NCI-H187 (cell line): ENCODE measurements around the gene RERE.

Experiments used
- DNase-seq, 2 experiments: peaks; one replicate each; lab custom pipeline; 2025; lab: John Stamatoyannopoulos, UW

RERE gene

DNA sequence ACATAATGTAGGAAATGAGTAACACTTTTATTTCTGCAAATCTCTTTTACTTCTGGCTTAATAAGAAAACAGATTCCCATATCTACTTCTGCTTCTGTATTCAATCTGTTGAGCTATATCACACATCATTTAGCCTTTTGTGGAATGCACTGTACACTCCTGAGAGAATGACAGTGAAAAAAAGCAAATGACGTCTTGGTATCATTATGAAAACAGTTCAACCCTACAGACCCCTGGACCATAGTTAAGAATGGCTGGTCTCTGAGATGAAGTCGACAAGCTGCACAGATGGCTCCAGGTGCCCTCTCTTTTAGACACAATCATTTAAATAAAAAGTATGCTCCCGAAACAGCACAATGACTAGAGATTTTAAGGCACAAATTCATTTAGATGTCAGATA, 247.0 kb downstream of the RERE start:
- DNase-seq, result no peak

DNA sequence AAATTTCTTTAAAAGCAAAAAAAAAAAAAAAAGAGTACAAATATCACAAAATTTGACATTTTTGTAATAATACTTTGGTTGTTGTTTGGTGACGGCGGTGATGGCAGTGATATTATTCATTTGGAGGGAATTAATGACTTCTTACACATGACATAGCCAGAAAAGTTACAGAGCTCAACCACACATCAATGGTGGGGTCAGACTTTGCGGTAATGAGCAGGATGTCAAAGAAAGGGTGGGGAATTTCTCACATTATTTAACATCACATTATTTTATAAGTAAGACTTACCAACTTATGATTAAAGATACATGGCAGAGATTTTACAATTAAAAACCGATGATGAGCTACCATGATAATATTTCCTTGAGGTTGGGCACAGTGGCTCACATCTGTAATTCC, 248.2 kb downstream of the RERE start:
- DNase-seq, result no peak

GRCh38 chr1:8568837-8569236, 248.6 kb downstream of the RERE start:
- DNase-seq, result no peak

DNA sequence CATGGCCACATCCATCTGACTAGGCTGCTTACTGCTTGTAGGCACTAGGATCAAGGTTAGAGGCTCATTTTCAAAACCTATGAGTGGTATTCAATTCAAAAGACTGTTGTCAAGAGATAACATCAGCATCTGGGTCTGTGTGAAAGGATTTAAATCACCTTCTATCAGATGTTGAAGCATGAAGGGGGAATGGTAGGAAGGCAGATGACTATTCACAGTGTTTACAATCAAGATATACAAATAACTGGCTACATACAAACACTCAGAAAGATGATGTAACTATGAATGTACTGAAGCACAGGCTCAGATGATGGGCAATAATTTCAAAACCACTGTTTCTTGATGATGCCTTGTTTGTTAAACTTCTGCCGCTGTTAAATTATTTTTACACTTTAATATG, 250.3 kb downstream of the RERE start:
- DNase-seq, result no peak

GRCh38 chr1:8565802-8566201, 251.6 kb downstream of the RERE start:
- DNase-seq, result no peak

GRCh38 chr1:8563944-8564537, 253.4 kb downstream of the RERE start:
- DNase-seq, result no peak

DNA sequence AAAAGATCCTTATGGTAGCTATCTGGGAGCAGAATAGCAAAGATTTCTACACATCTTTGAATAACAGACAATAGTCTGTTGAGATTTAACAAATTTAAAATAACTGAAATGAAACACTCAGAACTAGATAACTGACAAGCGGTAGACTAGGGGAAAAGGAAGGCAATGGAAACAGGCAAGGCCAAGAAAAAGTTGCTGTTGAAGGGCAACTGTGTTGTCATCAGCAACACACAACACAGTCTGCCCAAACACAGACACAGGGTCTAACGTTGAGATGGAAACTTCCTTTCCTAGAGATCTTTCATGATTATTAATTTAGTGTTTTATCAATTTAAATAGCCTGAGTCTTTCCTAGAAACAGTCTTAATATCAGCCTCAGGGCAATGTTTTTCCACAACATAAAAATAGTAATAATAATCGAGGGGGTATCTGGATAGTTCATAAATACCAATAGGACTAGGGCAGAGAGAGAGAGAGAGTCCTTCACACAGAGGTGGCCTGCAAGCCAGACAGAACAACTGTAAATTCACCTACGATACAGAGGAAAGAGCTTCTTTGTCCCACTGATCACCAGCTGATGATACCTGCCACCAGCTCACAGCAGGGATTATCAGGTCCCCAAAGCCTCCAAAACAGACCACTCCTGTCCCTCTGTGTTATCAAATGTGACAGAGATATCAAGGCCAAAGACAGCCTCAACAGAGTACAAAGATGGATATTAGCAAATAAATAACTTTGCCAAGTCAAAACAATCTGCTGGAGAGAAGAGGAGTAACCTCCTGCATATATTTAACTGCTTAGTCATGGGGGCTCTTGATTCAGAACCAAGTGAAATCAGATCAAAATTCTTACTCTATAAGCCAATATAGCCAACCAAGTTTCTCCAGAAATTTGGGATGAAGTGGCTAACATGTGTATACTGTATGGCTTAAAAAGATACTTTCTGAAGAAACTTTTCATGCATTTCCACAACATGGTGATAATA, 254.3 kb downstream of the RERE start:
- DNase-seq, result no peak

- DNase-seq, result no peak
Observed at GRCh38 chr1:8562222-8562621, 255.2 kb downstream of the RERE start.

GRCh38 chr1:8560611-8561544, 256.6 kb downstream of the RERE start:
- no peak for DNase-seq

DNA sequence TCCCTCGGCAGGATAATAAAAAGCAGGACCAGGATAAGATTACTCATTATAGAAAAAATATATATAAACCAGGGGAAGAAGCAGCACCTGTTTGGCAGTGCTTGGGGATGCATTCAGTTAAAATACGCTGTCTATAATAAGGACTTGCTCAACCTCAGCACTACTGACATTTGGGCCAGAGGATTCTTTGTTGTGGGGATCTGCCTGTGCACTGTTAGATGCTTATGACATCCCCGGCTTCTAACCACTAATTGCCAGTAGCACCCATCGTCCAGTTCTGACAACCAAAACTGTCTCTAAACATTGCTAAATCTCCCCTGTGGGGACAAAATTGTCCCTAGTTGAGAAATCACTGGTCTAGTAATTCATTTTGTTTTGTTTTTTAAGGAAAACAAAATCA, 257.4 kb downstream of the RERE start:
- DNase-seq, result no peak

- DNase-seq, result no peak
Observed at GRCh38 chr1:8555582-8555981, 261.9 kb downstream of the RERE start.

GRCh38 chr1:8554956-8555534, 262.4 kb downstream of the RERE start:
- DNase-seq, result no peak

- DNase-seq, result no peak
Observed at GRCh38 chr1:8552820-8553397, 264.5 kb downstream of the RERE start.

- no peak for DNase-seq
Observed at GRCh38 chr1:8551613-8552489, 265.6 kb downstream of the RERE start.

GRCh38 chr1:8551057-8551456, 266.4 kb downstream of the RERE start:
- DNase-seq, result no peak

DNA sequence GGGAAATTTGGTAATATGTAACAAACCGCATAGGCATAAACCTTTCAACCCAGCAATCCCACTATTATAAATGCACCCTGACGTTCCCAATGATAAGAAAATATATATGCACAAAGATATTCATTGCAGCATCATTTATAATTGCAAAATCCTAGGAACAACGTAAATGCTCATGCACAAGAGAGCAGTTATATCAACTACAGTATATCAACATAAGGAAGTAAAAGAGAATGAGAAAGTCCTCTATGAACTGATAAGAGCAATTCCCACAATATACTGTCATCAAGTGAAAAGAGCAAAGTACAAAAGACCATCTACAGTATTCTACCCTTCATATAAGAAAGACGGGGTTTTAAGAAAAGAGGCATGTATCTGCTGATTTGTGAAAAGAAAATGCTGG, 269.6 kb downstream of the RERE start:
- no peak for DNase-seq

- DNase-seq, result no peak
Observed at GRCh38 chr1:8545078-8545477, 272.4 kb downstream of the RERE start.

- no peak for DNase-seq
Observed at GRCh38 chr1:8544644-8545043, 272.8 kb downstream of the RERE start.

DNA sequence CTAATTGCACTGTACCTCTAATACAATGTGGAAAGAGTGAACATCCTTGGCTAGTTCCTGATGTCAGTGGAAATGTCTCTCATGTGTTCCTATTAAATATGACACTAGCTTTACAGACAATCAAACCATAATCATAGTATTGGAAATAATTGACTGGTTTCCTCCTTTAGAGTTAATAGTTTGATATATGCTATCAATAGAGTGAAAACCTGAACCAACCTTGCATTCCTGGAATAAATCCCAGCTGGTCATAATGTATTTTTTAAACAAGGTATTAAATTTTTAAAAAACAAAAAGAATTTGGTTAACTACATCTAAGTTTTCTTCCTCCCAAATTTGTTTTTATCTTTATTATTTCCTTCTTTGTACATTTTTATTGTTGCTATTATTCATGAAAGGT, 273.5 kb downstream of the RERE start:
- DNase-seq, result no peak

GRCh38 chr1:8541961-8542521, 275.4 kb downstream of the RERE start:
- no peak for DNase-seq
